HEK293 (cell line): ENCODE results near the gene ZNF280D.

Experiments used
- CTCF ChIA-PET: fragments of 350-600 bp; formaldehyde crosslinking; extraction: SDS; loops from one replicate; lab custom pipeline; 2021; ENCODE audit warnings: antibody characterized with exemption; lab: Yijun Ruan, JAX
- POLR2A ChIA-PET: fragments of 300-600 bp; formaldehyde crosslinking; extraction: SDS; loops from one replicate; lab custom pipeline; 2020; ENCODE audit warnings: antibody characterized with exemption, inconsistent platforms; lab: Yijun Ruan, JAX
- H3K27ac ChIP-seq: fragments of 200-500 bp; sonication (Bioruptor generic); 2 replicates; pipeline ENCODE4 v1.5.1; 2014; ENCODE audit warnings: low read depth, low read length, control low read depth, inconsistent platforms; ENCODE audit errors: extremely low read depth
- H3K36me3 ChIP-seq, 2 experiments: fragments of 200-500 bp in 1 of 2; sonication (Bioruptor generic) in 1 of 2; 1 replicate in 1 of 2; 2 replicates in 1 of 2; pipeline ENCODE4 v1.5.1; 2014 to 2017; ENCODE audit warnings: inconsistent platforms in 2 of 2, low read length in 2 of 2; ENCODE audit not compliant: control insufficient read depth in 2 of 2, insufficient read depth in 1 of 2
- H3K4me1 ChIP-seq: fragments of 200-500 bp; sonication (Bioruptor generic); 2 replicates; pipeline ENCODE4 v1.5.1; 2014; ENCODE audit warnings: mild to moderate bottlenecking, low read length, inconsistent platforms; ENCODE audit not compliant: control insufficient read depth, insufficient read depth
- H3K4me3 ChIP-seq: 2 replicates; pipeline ENCODE4 v1.5.1; 2011; ENCODE audit warnings: low read depth, mild to moderate bottlenecking, control low read depth, low read length, moderate library complexity
- H3K9me3 ChIP-seq: fragments of 200-500 bp; sonication (Bioruptor generic); 2 replicates; pipeline ENCODE4 v1.5.1; 2014; ENCODE audit warnings: low read depth, low read length, inconsistent platforms; ENCODE audit not compliant: control insufficient read depth, insufficient read depth
- FEZF1 ChIP-seq: fragments of 450-650 bp; formaldehyde crosslinking; IDR thresholded peaks from 2 replicates; pipeline ENCODE4 v1.5.1; 2016; ENCODE audit warnings: missing biosample characterization, missing genetic modification characterization
- GLI2 ChIP-seq: fragments of 450-650 bp; formaldehyde crosslinking; IDR thresholded peaks from 2 replicates; pipeline ENCODE4; 2017; ENCODE audit warnings: missing biosample characterization, missing genetic modification characterization, low read depth, borderline replicate concordance
- SCRT2 ChIP-seq: fragments of 450-650 bp; formaldehyde crosslinking; IDR thresholded peaks from 2 replicates; pipeline ENCODE4 v1.5.1; 2016; ENCODE audit warnings: missing biosample characterization, missing genetic modification characterization
- ZBTB7A ChIP-seq: fragments of 450-650 bp; formaldehyde crosslinking; IDR thresholded peaks from 2 replicates; pipeline ENCODE4 v1.5.1; 2016; ENCODE audit warnings: low read depth, missing biosample characterization, missing genetic modification characterization
- ZNF10 ChIP-seq: fragments of 450-650 bp; formaldehyde crosslinking; IDR thresholded peaks from 2 replicates; pipeline ENCODE4 v1.5.1; 2017; ENCODE audit warnings: missing biosample characterization, missing genetic modification characterization
- ZNF555 ChIP-seq: fragments of 450-650 bp; formaldehyde crosslinking; conservative IDR thresholded peaks from 2 replicates; pipeline ENCODE4 v1.5.1; 2017; ENCODE audit warnings: missing biosample characterization, mild to moderate bottlenecking, missing genetic modification characterization, inconsistent platforms
- ZNF623 ChIP-seq: fragments of 450-650 bp; formaldehyde crosslinking; IDR thresholded peaks from 2 replicates; pipeline ENCODE4 v1.5.1; 2016; ENCODE audit warnings: missing biosample characterization, missing genetic modification characterization
- ZNF664 ChIP-seq: fragments of 450-650 bp; formaldehyde crosslinking; IDR thresholded peaks from 2 replicates; pipeline ENCODE4 v1.5.1; 2016; ENCODE audit warnings: missing biosample characterization, missing genetic modification characterization
- ZNF707 ChIP-seq: fragments of 450-650 bp; formaldehyde crosslinking; IDR thresholded peaks from 2 replicates; pipeline ENCODE4 v1.5.1; 2016; ENCODE audit warnings: missing biosample characterization, missing genetic modification characterization
- ZNF791 ChIP-seq: fragments of 450-650 bp; formaldehyde crosslinking; IDR thresholded peaks from 2 replicates; pipeline ENCODE4 v1.5.1; 2016; ENCODE audit warnings: missing biosample characterization, missing genetic modification characterization
- TF ChIP-seq, protein P1 (sequence below): fragments of 450-650 bp; formaldehyde crosslinking; IDR thresholded peaks from 2 replicates; pipeline ENCODE4 v1.5.1; 2016; ENCODE audit warnings: missing biosample characterization, missing genetic modification characterization
- TF ChIP-seq, protein P2 (sequence below): fragments of 450-650 bp; formaldehyde crosslinking; IDR thresholded peaks from 2 replicates; pipeline ENCODE4 v1.5.1; 2017; ENCODE audit warnings: missing biosample characterization, mild to moderate bottlenecking, missing genetic modification characterization, moderate library complexity
- TF ChIP-seq, protein P3 (sequence below): fragments of 450-650 bp; IDR thresholded peaks from 2 replicates; pipeline ENCODE4 v1.5.1; 2018; ENCODE audit warnings: missing biosample characterization, mild to moderate bottlenecking, missing genetic modification characterization
- TF ChIP-seq, protein P4 (sequence below): fragments of 450-650 bp; formaldehyde crosslinking; IDR thresholded peaks from 2 replicates; pipeline ENCODE4 v1.5.1; 2016; ENCODE audit warnings: missing biosample characterization, missing genetic modification characterization

ZNF280D gene

DNA sequence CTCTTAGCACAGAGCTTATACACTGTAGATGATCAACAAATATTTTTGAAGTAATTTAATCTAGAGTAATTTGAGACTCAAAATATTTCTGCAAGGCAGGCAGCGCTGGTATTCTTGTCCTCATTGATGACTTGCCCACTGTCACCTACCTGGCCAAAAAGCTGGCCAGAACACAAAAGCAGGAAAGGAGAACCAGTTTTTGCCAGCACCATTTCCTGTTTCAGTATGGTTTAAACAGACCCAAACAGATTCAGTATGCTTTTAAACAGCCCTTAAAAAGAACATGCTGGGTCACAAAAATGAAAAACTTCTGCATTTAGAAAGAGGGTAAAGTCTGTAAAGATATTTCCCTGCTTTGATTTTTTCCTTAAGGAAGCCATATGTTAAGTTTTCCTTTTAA is 42.3 kb upstream of the ZNF280D start (continued):
- no peak for TF ChIP-seq ZNF10 (tag by site-specific recombination)
- TF ChIP-seq, protein P1, sequence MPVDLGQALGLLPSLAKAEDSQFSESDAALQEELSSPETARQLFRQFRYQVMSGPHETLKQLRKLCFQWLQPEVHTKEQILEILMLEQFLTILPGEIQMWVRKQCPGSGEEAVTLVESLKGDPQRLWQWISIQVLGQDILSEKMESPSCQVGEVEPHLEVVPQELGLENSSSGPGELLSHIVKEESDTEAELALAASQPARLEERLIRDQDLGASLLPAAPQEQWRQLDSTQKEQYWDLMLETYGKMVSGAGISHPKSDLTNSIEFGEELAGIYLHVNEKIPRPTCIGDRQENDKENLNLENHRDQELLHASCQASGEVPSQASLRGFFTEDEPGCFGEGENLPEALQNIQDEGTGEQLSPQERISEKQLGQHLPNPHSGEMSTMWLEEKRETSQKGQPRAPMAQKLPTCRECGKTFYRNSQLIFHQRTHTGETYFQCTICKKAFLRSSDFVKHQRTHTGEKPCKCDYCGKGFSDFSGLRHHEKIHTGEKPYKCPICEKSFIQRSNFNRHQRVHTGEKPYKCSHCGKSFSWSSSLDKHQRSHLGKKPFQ = no peak

DNA sequence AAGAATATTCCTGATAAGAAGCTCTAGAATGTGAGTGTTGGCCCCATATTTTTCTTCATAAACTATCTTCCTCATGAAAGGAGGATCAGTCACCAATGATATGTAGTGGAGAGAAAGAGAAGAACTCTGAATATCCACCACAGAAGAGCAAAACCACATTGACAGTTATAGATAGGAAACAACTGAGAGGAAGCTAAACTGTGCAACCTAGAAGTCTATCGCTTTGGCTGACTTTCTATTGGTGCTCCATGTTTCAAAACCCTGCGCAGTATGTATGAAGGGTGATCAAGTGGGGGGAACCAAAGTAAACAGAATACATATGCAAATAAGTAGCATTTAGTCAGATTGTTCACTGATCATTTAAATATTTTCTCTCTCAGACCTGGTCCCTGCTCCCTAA is 41.0 kb upstream of the ZNF280D start:
- Histone ChIP-seq H3K9me3 (no peaks in the 10 kb centered on the region), H3K4me1 (no peaks in the 10 kb centered on the region), H3K4me3 (no peak overlapping the region), H3K36me3 (no peaks in the 10 kb centered on the region), H3K27ac (no peak overlapping the region)
- CTCF ChIA-PET = interaction anchor here (0.7 kb wide), 1 partner anchor 91 kb away, joined by 3 read pairs; no protein-coding TSS in a partner anchor
- POLR2A ChIA-PET = no interaction called here
- TF ChIP-seq ZNF623 (no peak), ZNF555 (tag by site-specific recombination) (no peak)
- TF ChIP-seq, protein P2, sequence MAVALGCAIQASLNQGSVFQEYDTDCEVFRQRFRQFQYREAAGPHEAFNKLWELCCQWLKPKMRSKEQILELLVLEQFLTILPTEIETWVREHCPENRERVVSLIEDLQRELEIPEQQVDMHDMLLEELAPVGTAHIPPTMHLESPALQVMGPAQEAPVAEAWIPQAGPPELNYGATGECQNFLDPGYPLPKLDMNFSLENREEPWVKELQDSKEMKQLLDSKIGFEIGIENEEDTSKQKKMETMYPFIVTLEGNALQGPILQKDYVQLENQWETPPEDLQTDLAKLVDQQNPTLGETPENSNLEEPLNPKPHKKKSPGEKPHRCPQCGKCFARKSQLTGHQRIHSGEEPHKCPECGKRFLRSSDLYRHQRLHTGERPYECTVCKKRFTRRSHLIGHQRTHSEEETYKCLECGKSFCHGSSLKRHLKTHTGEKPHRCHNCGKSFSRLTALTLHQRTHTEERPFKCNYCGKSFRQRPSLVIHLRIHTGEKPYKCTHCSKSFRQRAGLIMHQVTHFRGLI (tag by site-specific recombination) = no peak

DNA sequence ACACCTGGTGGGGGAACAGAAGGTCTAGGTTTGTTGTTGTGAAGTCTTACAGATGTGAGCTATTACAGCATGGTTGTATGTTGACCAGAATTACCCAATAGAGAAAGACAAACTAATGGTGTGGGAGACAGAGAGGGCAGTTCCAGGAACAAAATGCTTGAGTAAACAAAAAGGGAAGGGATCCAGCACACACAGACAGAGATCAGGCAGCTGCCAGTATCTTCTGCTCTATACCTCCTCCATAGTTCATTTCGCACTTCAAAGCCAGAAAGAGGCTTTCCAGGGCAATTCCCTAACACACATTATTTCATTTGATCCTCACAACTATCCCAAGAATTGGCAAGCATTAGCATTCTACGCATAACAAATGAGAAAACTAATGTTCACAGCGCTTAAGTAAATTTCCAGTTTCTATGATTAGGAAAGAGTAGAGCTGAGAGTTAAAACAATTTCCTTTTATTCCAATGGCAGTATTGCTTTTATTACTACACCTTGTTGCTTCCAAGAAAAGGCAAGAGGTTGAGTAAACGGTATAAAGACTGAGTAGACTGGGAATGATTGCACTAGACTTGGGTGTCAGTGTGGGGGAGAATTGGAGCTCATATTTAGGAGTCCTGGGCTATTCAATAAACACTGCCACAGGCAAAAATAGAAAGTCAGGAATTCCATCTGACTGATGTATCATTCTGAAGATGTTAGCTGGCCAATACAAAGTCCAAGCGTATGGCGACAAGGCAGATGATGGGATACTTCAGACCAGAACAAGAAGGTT is 39.7 kb upstream of the ZNF280D start:
- Histone ChIP-seq H3K4me3 (no peak overlapping the region), H3K36me3 (no peaks in the 10 kb centered on the region), H3K9me3 (no peaks in the 10 kb centered on the region), H3K4me1 (no peaks in the 10 kb centered on the region), H3K27ac (no peak overlapping the region)
- no peak for TF ChIP-seq ZNF10 (tag by site-specific recombination)
- no peak for TF ChIP-seq ZNF664 (tag by site-specific recombination)
- TF ChIP-seq ZNF707 = no peak
- no peak for TF ChIP-seq GLI2 (tag by site-specific recombination)
- TF ChIP-seq, protein P3, sequence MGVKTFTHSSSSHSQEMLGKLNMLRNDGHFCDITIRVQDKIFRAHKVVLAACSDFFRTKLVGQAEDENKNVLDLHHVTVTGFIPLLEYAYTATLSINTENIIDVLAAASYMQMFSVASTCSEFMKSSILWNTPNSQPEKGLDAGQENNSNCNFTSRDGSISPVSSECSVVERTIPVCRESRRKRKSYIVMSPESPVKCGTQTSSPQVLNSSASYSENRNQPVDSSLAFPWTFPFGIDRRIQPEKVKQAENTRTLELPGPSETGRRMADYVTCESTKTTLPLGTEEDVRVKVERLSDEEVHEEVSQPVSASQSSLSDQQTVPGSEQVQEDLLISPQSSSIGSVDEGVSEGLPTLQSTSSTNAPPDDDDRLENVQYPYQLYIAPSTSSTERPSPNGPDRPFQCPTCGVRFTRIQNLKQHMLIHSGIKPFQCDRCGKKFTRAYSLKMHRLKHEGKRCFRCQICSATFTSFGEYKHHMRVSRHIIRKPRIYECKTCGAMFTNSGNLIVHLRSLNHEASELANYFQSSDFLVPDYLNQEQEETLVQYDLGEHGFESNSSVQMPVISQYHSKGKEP (tag by site-specific recombination) = no peak
- TF ChIP-seq, protein P4, sequence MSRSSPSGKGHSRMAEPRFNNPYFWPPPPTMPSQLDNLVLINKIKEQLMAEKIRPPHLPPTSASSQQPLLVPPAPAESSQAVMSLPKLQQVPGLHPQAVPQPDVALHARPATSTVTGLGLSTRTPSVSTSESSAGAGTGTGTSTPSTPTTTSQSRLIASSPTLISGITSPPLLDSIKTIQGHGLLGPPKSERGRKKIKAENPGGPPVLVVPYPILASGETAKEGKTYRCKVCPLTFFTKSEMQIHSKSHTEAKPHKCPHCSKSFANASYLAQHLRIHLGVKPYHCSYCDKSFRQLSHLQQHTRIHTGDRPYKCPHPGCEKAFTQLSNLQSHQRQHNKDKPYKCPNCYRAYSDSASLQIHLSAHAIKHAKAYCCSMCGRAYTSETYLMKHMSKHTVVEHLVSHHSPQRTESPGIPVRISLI (tag by site-specific recombination) = no peak
- no peak for TF ChIP-seq ZBTB7A (tag by site-specific recombination)
- no peak for TF ChIP-seq ZNF791 (tag by site-specific recombination)
- no peak for TF ChIP-seq SCRT2
- TF ChIP-seq FEZF1 (tag by site-specific recombination) = no peak
- ChIA-PET CTCF (interaction anchor here (0.7 kb wide), 1 partner anchor 307 kb away, joined by 3 read pairs; no protein-coding TSS in a partner anchor), POLR2A (no interaction called here)
